DMS 273 (cell line): ENCODE results near the gene SMIM29.
"Not testable (repeated sequence)": the region's sequence is repeated elsewhere in the genome, so short reads cannot be mapped to it uniquely, and the experiment has no call there.

Experiments
- DNase-seq: peaks from one replicate; lab custom pipeline; 2025; ENCODE audit not compliant: unreplicated experiment; lab: John Stamatoyannopoulos, UW

SMIM29 gene

DNA sequence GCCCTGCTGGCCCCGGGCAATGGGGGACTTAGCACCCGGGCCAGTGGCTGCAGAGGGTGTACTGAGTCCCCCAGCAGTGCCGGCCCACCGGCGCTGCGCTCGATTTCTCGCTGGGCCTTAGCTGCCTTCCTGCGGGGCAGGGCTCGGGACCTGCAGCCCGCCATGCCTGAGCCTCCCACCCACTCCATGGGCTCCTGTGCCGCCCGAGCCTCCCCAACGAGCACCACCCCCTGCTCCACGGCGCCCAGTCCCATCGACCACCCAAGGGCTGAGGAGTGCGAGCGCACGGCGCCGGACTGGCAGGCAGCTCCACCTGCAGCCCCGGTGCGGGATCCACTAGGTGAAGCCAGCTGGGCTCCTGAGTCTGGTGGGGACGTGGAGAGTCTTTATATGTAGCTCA is 20.3 kb upstream of the SMIM29 start:
- not testable (repeated sequence) for DNase-seq

DNA sequence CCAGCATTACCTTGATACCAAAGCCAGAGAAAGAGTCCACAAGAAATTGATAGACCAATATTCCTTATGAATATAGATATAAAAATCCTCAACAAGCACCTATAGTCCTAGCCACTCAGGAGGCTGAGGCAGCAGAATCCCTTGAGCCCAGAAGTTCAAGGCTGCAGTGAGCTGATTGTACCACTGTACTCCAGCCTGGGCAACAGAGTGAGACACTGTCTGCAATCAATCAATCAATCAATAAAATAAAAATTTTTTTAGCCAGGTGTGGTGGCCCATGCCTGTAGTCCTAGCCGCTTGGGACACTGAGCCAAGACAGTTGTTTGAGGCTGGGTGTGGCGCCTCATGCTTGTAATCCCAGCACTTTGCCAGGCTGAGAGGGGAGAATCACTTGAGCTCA is 18.9 kb upstream of the SMIM29 start:
- DNase-seq = no peak

GRCh38 chr6:34263484-34263883 is 14.7 kb upstream of the SMIM29 start:
- DNase-seq = not testable (repeated sequence)

GRCh38 chr6:34260576-34261267 is 11.9 kb upstream of the SMIM29 start:
- DNase-seq = no peak

GRCh38 chr6:34259529-34260069 is 10.8 kb upstream of the SMIM29 start:
- no peak for DNase-seq

- DNase-seq = not testable (repeated sequence)
Measured at GRCh38 chr6:34252395-34252794, 3.6 kb upstream of the SMIM29 start.

- no peak for DNase-seq
Measured at GRCh38 chr6:34249469-34250261, 859 bp upstream of the SMIM29 start.

GRCh38 chr6:34248198-34248726 is 544 bp downstream of the SMIM29 start:
- DNase-seq = peak; percentile 62

GRCh38 chr6:34247481-34248197 is 1.2 kb downstream of the SMIM29 start:
- peak; percentile 62 for DNase-seq

GRCh38 chr6:34246563-34247391 is 2.0 kb downstream of the SMIM29 start:
- DNase-seq = peak; percentile 97

DNA sequence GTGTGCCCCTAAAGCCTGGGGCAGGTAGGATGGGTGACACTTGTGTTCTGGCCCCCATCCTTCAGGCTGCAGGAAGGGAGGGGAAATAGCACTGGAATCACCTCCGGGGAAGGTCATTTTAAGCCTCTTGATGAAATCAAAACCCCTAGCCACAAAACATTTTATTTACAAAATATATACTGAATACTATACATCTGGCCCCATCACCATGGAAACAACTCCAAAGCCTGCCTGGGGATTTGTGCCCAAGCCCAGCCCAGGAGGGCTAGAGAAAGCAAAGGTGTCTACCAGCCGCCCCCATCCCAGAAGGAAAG is 2.6 kb downstream of the SMIM29 start:
- no peak for DNase-seq

- peak; percentile 34 for DNase-seq
Measured at GRCh38 chr6:34245761-34246140, 3.1 kb downstream of the SMIM29 start.

DNA sequence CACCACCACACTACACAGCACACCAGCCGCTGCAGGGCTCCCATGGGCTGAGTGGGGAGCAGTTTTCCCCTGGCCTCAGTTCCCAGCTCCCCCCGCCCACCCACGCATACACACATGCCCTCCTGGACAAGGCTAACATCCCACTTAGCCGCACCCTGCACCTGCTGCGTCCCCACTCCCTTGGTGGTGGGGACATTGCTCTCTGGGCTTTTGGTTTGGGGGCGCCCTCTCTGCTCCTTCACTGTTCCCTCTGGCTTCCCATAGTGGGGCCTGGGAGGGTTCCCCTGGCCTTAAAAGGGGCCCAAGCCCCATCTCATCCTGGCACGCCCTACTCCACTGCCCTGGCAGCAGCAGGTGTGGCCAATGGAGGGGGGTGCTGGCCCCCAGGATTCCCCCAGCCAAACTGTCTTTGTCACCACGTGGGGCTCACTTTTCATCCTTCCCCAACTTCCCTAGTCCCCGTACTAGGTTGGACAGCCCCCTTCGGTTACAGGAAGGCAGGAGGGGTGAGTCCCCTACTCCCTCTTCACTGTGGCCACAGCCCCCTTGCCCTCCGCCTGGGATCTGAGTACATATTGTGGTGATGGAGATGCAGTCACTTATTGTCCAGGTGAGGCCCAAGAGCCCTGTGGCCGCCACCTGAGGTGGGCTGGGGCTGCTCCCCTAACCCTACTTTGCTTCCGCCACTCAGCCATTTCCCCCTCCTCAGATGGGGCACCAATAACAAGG is 3.6 kb downstream of the SMIM29 start:
- not testable (repeated sequence) for DNase-seq

- peak; percentile 81 for DNase-seq
Measured at GRCh38 chr6:34243901-34244884, 4.6 kb downstream of the SMIM29 start.

GRCh38 chr6:34243131-34243771 is 5.6 kb downstream of the SMIM29 start:
- peak; percentile 29 for DNase-seq

DNA sequence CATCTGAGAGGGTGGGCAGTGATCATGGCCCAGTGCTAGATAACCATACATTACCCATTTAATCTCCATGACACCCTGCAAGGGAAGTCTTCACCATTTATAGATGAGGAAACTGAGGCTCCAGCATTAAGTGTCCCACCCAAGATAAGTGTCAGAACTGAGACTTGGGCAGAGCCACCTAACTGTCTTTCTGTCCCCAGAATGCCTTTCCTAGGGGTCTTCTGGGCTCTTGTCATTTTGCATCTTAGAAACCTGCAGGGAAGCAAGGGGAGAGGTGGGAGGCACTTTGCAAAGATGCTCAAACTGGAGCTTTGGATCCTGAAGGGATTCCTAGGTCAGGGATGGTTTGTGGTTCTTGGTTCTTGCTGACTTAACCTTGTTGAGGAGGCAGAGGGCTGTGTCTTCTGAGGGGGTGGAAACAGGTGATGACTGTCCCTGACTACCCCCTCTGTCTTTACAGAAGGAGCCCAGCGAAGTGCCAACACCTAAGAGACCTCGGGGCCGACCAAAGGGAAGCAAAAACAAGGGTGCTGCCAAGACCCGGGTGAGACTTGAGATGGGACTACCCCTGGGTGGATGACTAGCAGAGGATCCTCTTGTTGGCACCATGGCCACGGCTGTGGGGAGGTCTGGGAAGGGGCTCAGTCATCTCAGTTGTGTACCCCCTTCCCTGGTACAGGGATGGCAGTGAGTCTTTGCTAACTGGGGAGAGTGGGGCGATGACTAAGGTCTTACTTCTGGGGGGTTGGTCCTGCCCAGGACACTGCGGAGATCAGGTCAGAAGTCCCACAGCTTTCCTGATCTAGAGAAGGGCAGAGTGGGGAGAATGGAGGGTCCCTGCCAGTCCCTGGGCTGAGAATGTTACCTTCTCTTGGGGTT is 6.3 kb downstream of the SMIM29 start:
- no peak for DNase-seq
